Testis (tissue), 2 donors: ENCODE data around the gene SYMPK.
A peak's percentile ranks its signal among the peaks of the same experiment; 100 is the strongest.

Experiments used
- POLR2A ChIP-seq: fragments of 450-650 bp; IDR thresholded peaks from one replicate; pipeline ENCODE4 v1.6.1; 2017; ENCODE audit warnings: antibody characterized with exemption, mild to moderate bottlenecking, moderate library complexity
- TF ChIP-seq, protein P1 (sequence below), 3 experiments: fragments of 450-650 bp in 2 of 3; fragments of 200-600 bp in 1 of 3; sonication (generic) in 1 of 3; IDR thresholded peaks; one replicate each; pipeline ENCODE4 v1.5.1; 2016 to 2019; ENCODE audit warnings: antibody characterized with exemption in 3 of 3, mild to moderate bottlenecking in 2 of 3, moderate library complexity in 1 of 3

DNA sequence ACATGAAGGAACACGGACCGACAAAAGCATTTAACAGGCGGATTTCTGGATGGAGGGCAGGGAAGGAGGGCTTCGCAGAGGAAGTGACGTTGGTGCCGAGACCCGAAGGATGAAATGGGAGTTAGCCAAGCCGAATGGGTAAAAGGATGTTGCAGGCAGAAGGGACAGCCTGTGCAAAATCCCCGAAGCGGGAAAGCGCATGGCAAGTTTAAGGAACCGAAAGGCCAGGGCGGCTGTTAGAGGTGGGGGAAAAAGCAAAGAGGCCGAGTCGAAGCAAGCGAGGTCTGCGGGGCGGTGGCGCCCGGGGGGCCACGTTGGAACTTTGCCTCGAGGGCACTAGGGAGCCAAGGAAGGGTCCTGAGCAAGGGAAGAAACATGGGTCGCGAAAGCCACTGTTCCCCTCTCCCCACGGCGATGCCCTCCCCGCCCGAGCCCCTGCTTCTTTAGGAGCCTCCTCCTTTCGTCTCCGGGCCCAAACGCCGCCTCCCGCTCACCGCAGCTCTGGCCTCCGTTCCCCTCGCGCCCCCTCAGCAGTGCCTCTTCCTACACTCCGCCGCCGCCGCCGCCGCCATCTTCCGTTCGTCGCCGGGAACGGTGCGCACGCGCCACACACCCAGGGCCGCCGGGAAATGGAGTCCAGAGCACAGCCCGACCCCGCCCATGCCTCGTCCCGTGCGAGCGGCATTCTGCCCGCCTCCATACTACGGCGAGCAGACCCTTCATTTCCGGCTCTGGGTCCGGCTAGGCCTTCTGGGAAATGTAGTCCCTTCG lies at the start of gene SYMPK:
- TF ChIP-seq, protein P1, sequence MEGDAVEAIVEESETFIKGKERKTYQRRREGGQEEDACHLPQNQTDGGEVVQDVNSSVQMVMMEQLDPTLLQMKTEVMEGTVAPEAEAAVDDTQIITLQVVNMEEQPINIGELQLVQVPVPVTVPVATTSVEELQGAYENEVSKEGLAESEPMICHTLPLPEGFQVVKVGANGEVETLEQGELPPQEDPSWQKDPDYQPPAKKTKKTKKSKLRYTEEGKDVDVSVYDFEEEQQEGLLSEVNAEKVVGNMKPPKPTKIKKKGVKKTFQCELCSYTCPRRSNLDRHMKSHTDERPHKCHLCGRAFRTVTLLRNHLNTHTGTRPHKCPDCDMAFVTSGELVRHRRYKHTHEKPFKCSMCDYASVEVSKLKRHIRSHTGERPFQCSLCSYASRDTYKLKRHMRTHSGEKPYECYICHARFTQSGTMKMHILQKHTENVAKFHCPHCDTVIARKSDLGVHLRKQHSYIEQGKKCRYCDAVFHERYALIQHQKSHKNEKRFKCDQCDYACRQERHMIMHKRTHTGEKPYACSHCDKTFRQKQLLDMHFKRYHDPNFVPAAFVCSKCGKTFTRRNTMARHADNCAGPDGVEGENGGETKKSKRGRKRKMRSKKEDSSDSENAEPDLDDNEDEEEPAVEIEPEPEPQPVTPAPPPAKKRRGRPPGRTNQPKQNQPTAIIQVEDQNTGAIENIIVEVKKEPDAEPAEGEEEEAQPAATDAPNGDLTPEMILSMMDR (IDR thresholded peaks at IDR 0.05) = peak in 2 of 3 experiments; percentile 5 to 17
- peak; percentile 28 for TF ChIP-seq POLR2A
